ENCODE results near the gene PRSS53. TPM values are rescaled to one million over a fixed set of nuclear protein-coding genes. Genes with fewer than 3 reads are reported as not detected.

Gene PRSS53
- polyA plus RNA-seq, 3 donors: 0.17 to 5.1 TPM; not detected in 1

DNA sequence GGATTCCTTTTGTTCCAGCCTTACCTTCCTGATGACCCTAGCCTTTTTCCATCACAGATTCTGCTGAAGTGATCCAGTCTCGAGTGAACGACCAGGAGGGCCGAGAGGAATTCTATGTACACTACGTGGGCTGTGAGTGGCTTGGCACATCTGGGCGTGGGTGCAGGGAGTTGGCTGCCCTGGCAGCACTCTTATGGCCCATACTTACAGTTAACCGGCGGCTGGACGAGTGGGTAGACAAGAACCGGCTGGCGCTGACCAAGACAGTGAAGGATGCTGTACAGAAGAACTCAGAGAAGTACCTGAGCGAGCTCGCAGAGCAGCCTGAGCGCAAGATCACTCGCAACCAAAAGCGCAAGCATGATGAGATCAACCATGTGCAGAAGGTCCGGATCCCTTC, 31.4 kb upstream of the PRSS53 start:
- intact Hi-C loops (cut with micrococcal nuclease): no loop called here
- DNase-seq: no peak
- no peak overlapping the region for H3K4me3 ChIP-seq (replicated peaks in 1 of 3; ENCODE audit: low read depth in 2 of 3, low read length in 3 of 3)
- Mint-ChIP-seq H3K4me3 (no peak overlapping the region), H3K9me3 (peaks cover 0 to 3% (median 0%) of the 10 kb centered on the region in 7 donors), H3K4me1 (peaks cover 32% of the 10 kb centered on the region), H3K27ac (peak overlapping the region in 6 of 7 donors; percentile 89 to 100 (median 98)), H3K36me3 (peaks cover 46 to 64% of the 10 kb centered on the region in 2 donors), H3K27me3 (ENCODE audit: low read depth in 3 of 3) (peaks cover 0 to 2% (median 0%) of the 10 kb centered on the region in 3 donors)
- H4K20me1 ChIP-seq (ENCODE audit: insufficient read depth, low read length): no peaks in the 10 kb centered on the region
- peak overlapping the region in 1 of 2 donors; percentile 99 for H3K27ac ChIP-seq (ENCODE audit: low read depth in 1 of 2, low read length in 2 of 2)
- H3K9ac ChIP-seq (ENCODE audit: insufficient read depth, low read length, poor library complexity, severe bottlenecking): no peak overlapping the region
- H3K4me2 ChIP-seq (replicated peaks; ENCODE audit: extremely low read depth, low read length, poor library complexity, severe bottlenecking): no peak overlapping the region
- H3K79me2 ChIP-seq (ENCODE audit: insufficient read depth, low read length): peaks cover 47% of the 10 kb centered on the region
- no peak overlapping the region for H2AFZ ChIP-seq (ENCODE audit: insufficient read depth, low read depth, low read length, poor library complexity, severe bottlenecking)
- WGBS (ENCODE audit: insufficient coverage): over 99% methylated on average over 16 of the region's 16 CpGs
- H3K36me3 ChIP-seq (replicated peaks in 1 of 2; ENCODE audit: control insufficient read depth in 1 of 2, insufficient read depth in 2 of 2, low read length in 2 of 2): peaks cover 26 to 57% of the 10 kb centered on the region in 2 donors
- H3K4me1 ChIP-seq (ENCODE audit: control insufficient read depth in 1 of 2, insufficient read depth in 2 of 2, low read length in 2 of 2): peaks cover 30 to 41% of the 10 kb centered on the region in 2 donors
- no peaks in the 10 kb centered on the region for H3K9me3 ChIP-seq (replicated peaks in 1 of 2; ENCODE audit: control insufficient read depth in 1 of 2, insufficient read depth in 1 of 2, low read length in 2 of 2)
- TF ChIP-seq, protein P1, sequence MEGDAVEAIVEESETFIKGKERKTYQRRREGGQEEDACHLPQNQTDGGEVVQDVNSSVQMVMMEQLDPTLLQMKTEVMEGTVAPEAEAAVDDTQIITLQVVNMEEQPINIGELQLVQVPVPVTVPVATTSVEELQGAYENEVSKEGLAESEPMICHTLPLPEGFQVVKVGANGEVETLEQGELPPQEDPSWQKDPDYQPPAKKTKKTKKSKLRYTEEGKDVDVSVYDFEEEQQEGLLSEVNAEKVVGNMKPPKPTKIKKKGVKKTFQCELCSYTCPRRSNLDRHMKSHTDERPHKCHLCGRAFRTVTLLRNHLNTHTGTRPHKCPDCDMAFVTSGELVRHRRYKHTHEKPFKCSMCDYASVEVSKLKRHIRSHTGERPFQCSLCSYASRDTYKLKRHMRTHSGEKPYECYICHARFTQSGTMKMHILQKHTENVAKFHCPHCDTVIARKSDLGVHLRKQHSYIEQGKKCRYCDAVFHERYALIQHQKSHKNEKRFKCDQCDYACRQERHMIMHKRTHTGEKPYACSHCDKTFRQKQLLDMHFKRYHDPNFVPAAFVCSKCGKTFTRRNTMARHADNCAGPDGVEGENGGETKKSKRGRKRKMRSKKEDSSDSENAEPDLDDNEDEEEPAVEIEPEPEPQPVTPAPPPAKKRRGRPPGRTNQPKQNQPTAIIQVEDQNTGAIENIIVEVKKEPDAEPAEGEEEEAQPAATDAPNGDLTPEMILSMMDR (IDR thresholded peaks at IDR 0.05): no peak
- no peaks in the 10 kb centered on the region for H3K27me3 ChIP-seq (ENCODE audit: control insufficient read depth in 2 of 2, insufficient read depth in 2 of 2, low read length in 2 of 2)

DNA sequence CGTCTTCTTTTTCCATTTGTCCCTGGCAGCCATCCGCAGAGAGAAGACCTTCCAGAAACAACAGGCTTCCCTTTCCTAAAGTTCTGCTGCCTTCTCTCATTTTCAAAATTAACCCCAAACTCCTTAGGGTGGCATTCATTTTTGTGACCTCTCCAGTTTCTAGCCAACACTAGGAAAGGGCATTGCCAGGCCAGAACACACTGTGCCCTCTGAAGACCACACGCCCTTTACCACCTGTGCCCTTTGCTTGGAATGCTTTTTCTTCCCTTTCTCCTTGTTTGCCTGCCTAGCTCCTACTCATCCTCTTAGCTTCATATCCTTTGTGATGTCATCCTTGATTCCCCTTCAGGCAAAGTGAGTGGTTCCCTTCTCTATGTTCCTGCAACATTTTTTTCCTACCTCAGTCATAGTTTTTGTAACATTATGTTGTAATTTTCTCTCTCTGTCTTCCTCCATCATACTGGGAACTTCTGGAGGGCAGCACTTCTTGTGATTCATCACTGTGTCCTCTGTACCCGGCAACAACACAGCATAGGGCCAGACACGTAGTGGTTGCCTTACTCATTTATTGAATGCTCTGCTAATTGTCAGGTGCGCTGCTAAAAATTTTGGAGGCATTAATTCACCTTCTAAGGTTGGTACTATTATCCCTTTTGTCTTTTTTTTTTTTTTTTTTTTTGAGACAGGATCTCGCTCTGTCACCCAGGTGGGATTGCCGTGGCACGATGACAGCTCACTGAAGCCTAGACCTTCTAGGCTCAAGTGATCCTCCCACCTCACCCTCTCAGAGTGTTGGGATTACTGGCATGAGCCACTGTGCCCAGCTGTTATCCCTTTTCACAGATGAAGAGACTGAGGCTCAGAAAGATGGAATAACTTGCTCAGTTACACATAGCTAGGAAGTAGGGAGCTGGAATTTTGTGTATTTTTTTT, 29.7 kb upstream of the PRSS53 start:
- H3K79me2 ChIP-seq (ENCODE audit: insufficient read depth, low read length): peaks cover 55% of the 10 kb centered on the region
- Mint-ChIP-seq H3K4me1 (peaks cover 45% of the 10 kb centered on the region), H3K4me3 (peak overlapping the region; percentile 91), H3K36me3 (peaks cover 35 to 53% of the 10 kb centered on the region in 2 donors), H3K9me3 (peaks cover 0 to 3% (median 0%) of the 10 kb centered on the region in 7 donors), H3K27me3 (ENCODE audit: low read depth in 3 of 3) (peaks cover 0 to 2% (median 0%) of the 10 kb centered on the region in 3 donors), H3K27ac (peak overlapping the region; percentile 97 to 100 (median 100))
- H3K27ac ChIP-seq (ENCODE audit: low read depth in 1 of 2, low read length in 2 of 2): peak overlapping the region; percentile 97 to 99
- no peaks in the 10 kb centered on the region for H4K20me1 ChIP-seq (ENCODE audit: insufficient read depth, low read length)
- intact Hi-C loops (cut with micrococcal nuclease): loop anchor here (1.0 to 10.0 kb wide), 7 partner anchors 11 to 756 kb away; partner anchors contain the start of genes ARMC5 (in 1 of the 2), ITGAX (in 1 of the 2) and ZNF267 (in 1 of the 2)
- H3K9ac ChIP-seq (ENCODE audit: insufficient read depth, low read length, poor library complexity, severe bottlenecking): peak overlapping the region; percentile 80
- peak overlapping the region; percentile 90 for H3K4me2 ChIP-seq (replicated peaks; ENCODE audit: extremely low read depth, low read length, poor library complexity, severe bottlenecking)
- peaks cover 26 to 43% of the 10 kb centered on the region in 2 donors for H3K36me3 ChIP-seq (replicated peaks in 1 of 2; ENCODE audit: control insufficient read depth in 1 of 2, insufficient read depth in 2 of 2, low read length in 2 of 2)
- DNase-seq: peak; percentile 86 to 97 (median 94)
- H3K4me3 ChIP-seq (replicated peaks in 1 of 3; ENCODE audit: low read depth in 2 of 3, low read length in 3 of 3): peak overlapping the region; percentile 61 to 91 (median 79)
- 8% methylated on average over 3 of the region's 9 CpGs for WGBS (ENCODE audit: insufficient coverage)
- no peak overlapping the region for H2AFZ ChIP-seq (ENCODE audit: insufficient read depth, low read depth, low read length, poor library complexity, severe bottlenecking)
- no peaks in the 10 kb centered on the region for H3K9me3 ChIP-seq (replicated peaks in 1 of 2; ENCODE audit: control insufficient read depth in 1 of 2, insufficient read depth in 1 of 2, low read length in 2 of 2)
- TF ChIP-seq, protein P1 (IDR thresholded peaks at IDR 0.05): no peak
- no peaks in the 10 kb centered on the region for H3K27me3 ChIP-seq (ENCODE audit: control insufficient read depth in 2 of 2, insufficient read depth in 2 of 2, low read length in 2 of 2)
- H3K4me1 ChIP-seq (ENCODE audit: control insufficient read depth in 1 of 2, insufficient read depth in 2 of 2, low read length in 2 of 2): peaks cover 46 to 58% of the 10 kb centered on the region in 2 donors

Measured in CD14-positive monocyte (primary cell).